Activated naive CD4-positive, alpha-beta T cell treated with Interleukin-2 at 50 U/mL for 16 hours (primary cell): ENCODE measurements around the gene SULT1A3.
"Not testable (repeated sequence)": the region's sequence is repeated elsewhere in the genome, so short reads cannot be mapped to it uniquely, and the experiment has no call there.

Experiments
- DNase-seq: peaks from one replicate; pipeline ENCODE4 v3.0.0-alpha.2; 2020

SULT1A3 gene

DNA sequence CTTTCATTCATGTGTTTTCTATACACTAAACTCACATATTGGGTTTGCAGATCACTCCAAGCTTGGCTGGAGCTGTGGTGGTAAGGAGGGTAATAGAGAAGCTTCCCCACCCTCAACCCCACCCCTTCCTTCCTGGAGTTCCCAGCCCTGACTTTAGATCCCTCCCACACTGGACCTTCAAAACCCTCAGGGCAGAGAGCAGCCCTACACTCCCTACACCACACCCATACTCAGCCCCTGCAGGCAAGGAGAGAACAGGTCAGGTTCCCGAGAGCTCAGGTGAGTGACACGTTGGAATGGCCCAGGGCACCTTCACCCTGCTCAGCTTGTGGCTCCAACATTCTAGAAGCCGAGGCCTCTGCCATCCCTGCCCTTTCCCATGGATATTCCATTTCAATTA is at the start of gene SULT1A3:
Gene SULT1A3, plus strand, starts transcription at position 207 of the 400 bp plus-strand sequence. CDS start 1,474 bp downstream, outside the sequence.
- DNase-seq, result not testable (repeated sequence)

DNA sequence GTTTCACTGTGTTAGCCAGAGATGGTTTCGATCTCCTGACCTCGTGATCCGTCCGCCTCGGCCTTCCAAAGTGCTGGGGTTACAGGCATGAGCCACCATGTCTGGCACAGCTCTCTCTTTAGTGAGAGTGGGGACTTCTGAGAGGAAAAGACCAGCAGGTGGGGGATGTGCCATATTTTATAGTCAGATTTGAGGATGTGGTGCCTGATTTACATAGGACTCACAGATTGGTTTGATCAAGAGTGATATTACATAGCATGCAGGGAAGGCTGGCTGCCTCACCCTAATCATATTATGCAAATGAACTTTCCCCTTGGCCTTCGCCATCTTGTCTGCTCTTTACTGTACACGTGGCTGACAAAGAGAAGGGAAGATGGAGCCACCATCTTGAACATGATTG is 48.0 kb upstream of the SULT1A3 start:
- no peak for DNase-seq

DNA sequence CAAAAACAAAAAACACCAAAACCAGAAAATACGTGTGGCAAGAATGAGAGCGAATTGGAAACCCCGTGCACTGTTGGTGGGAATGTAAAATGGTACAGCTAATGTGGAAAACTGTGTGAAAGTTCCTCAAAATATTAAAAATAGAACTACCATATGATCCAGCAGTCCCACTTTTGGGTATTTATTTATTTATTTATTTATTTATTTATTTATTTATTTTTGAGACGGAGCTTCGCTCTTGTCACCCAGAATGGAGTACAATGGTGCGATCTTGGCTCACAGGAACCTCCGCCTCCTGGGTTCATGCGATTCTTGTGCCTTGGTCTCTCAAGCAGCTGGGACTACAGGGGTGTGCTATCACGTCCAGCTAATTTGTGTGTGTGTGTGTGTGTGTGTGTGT is 46.5 kb upstream of the SULT1A3 start:
- DNase-seq, result no peak

DNA sequence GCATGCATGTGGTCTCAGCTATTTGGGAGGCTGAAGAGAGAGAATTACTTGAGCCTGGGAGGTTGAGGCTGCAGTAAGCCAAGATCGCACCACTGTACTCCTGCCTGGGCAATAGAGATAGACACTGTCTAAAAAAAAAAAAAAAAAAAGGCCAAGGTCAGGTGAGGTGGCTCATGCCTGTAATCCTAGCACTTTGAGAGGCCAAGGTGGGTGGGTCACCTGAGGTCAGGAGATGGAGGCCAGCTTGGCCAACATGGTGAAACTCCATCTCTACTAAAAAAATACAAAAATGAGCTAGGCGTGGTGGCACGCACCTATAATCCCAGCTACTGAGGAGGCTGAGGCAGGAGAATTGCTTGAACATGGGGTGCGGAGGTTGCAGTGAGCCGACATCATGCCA is 43.9 kb upstream of the SULT1A3 start:
- no peak for DNase-seq

DNA sequence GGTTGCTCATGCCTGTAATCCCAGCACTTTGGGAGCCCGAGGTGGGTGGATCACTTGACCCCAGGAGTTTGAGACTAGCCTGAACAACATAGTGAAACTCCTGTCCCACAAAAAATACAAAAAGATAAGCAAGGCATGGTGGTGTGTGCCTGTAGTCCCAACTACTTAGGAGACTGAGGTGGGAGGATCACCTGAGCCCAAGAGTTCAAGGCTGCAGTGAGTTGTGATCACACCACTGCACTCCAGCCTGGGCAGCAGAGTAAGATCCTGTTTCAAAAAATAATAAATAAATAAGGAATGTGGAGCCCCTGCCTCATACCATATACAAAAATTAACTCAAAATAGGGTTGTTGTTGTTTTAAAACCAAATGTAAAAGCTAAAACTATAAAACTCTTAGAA is 41.8 kb upstream of the SULT1A3 start:
- DNase-seq, result no peak

DNA sequence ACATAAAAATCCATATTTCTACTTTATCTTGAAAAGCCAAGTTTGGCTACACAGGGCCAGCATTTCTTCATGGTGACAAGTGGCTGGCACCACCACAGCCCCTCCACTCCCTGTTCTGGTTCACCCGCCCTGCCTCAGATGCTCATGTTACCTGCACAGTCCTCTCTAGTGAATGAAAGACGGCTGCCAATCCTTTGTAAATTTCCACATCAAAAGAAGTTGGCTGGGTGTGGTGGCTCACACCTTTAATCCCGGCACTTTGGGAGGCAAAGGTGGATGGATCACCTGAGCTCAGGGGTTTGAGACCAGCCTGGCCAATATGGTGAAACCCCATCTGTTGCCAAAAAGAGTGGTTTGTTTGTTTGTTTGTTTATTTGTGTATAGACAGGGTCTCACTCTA is 35.5 kb upstream of the SULT1A3 start:
- no peak for DNase-seq

DNA sequence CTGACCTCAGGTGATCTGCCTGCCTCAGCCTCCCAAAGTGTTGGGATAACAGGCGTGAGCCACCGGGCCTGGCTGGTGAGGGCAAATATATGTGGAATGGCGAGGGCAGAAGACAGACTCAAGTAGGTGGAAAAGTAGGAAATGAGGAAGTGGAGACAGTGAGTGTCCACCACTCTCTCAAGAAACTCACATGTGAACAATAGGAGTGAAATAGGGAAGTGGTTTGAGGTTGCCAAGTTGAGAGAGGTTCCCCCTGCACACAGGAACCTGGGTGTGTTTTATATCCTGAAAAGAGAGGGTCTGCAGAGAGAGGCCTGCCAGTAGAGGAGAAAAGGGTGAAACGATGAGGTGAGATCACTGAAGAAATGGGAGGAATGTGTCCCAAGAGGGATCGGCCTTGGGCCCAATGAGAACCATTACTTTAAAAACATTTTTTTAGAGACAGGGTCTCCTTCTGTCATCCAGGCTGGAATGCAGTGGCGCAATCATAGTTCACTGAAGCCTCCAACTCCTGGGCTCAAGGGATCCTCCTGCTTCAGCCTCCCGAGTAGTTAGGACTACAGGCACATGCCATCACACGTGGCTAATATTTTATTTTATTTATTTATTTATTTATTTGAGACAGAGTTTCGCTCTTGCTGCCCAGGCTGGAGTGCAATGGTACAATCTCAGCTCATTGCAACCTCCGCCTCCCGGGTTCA is 32.7 kb upstream of the SULT1A3 start:
- DNase-seq, result no peak

DNA sequence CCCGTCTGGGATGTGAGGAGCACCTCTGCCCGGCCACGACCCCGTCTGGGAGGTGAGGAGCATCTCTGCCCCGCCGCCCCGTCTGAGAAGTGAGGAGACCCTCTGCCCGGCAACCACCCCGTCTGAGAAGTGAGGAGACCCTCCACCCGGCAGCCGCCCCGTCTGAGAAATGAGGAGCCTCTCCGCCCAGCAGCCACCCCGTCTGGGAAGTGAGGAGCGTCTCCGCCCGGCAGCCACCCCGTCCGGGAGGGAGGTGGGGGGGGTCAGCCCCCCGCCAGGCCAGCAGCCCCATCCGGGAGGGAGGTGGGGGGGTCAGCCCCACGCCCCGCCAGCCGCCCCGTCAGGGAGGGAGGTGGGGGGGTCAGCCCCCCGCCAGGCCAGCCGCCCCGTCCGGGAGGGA is 30.3 kb upstream of the SULT1A3 start:
- DNase-seq, result not testable (repeated sequence)

DNA sequence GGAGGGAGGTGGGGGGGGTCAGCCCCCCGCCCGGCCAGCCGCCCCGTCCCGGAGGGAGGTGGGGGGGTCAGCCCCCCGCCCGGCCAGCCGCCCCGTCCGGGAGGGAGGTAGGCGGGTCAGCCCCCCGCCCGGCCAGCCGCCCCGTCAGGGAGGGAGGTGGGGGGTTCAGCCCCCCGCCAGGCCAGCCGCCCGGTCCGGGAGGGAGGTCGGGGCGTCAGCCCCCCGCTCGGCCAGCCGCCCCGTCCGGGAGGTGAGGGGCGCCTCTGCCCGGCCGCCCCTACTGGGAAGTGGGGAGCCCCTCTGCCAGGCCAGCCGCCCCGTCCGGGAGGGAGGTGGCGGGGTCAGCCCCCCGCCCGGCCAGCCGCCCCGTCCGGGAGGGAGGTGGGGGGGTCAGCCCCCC is 29.6 kb upstream of the SULT1A3 start:
- not testable (repeated sequence) for DNase-seq

DNA sequence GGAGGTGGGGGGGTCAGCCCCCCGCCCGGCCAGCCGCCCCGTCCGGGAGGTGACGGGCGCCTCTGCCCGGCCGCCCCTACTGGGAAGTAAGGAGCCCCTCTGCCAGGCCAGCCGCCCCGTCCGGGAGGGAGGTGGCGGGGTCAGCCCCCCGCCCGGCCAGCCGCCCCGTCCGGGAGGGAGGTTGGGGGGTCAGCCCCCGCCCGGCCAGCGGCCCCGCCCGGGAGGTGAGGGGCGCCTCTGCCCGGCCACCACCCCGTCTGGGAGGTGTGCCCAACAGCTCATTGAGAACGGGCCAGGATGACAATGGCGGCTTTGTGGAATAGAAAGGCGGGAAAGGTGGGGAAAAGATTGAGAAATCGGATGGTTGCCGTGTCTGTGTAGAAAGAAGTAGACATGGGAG is 28.9 kb upstream of the SULT1A3 start:
- not testable (repeated sequence) for DNase-seq

DNA sequence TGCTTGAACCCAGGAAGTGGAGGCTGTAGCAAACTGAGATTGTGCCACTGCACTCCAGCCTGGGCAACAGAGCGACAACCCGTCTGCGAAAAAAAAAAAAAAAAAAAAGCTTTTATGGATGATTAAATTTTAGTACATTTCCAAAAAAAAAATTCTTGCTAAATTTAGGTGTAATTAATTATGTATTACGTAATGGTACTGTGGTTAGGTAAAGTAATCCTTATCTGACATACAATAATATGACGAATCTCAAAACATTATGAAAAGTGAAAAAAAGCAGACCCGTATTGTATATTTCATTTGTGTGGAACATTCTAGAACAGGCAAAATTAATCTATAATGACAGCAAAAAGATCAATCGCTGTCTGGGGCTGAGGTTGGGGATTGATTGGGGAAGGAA is 26.0 kb upstream of the SULT1A3 start:
- DNase-seq, result no peak

DNA sequence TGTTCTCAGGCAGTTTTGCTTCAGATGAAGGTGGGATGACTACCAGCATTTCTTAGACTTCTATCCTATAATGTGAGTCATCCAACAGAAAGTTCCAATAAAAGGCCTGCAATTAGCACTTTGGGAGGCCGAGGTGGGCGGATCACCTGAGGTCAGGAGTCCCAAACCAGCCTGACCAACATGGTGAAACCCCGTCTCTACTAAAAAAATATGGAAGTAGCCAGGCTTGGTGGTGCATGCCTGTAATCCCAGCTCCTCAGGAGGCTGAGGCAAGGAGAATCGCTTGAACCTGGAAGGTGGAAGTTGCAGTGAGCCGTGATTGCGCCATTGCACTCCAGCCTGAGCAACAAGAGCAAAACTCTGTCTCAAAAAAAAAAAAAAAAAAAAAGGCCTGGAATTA is 22.2 kb upstream of the SULT1A3 start:
- DNase-seq, result not testable (repeated sequence)

DNA sequence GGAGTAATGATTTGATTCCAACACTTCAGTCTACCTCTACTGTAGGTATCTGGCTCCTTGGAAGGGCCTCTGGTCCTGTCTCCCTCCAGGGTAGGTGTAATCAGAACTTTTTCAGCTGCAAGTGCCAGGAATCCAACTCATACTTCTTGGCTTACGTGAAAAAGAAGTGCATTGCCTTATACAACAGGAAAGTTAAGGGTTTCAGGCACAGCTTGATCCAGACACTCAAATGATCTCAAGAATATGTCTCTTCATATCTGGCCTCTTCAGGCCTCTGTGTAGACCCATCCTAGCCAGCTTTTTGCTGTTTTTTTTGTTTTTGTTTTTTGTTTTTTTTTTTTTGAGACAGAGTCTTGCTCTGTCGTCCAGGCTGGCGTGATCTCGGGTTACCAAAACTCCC is 19.9 kb upstream of the SULT1A3 start:
- DNase-seq, result no peak

DNA sequence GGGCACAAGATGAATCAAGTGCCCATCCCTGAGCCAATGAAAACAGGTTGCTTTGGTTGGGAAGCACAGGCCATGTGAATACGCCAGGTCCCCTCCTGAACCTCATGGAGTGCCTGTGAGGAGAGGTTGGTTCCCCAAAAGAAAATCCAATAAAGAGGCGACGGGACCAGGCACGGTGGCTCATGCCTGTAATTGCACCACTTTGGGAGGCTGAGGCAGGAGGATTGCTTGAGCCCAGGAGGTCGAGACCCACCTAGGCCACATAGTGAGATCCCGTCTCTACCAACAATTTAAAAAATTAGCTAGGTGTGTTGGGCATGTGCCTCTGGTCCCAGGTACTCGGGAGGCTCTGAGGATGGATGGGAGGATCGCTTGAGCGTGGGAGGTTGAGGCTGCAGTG is 19.1 kb upstream of the SULT1A3 start:
- DNase-seq, result no peak

DNA sequence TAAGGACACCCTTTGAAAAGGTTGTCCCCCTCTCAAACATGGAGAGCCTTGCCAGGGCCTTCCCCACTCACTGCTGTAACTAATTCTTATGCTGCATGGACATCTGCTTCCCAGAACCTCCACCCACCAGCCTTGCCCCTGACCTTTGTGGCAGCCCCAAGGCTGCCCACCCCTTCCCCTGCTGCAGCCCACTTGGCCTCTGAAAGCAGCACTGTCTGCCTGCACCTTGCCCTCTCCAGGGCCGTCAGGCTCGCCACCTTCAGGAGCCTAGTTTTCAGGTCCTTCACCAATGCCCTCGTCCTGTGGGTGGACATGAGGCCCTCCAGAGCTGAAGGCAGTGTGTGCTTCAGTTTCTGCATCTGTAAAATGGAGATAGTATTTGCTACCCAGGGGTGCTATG is 18.3 kb upstream of the SULT1A3 start:
- no peak for DNase-seq

DNA sequence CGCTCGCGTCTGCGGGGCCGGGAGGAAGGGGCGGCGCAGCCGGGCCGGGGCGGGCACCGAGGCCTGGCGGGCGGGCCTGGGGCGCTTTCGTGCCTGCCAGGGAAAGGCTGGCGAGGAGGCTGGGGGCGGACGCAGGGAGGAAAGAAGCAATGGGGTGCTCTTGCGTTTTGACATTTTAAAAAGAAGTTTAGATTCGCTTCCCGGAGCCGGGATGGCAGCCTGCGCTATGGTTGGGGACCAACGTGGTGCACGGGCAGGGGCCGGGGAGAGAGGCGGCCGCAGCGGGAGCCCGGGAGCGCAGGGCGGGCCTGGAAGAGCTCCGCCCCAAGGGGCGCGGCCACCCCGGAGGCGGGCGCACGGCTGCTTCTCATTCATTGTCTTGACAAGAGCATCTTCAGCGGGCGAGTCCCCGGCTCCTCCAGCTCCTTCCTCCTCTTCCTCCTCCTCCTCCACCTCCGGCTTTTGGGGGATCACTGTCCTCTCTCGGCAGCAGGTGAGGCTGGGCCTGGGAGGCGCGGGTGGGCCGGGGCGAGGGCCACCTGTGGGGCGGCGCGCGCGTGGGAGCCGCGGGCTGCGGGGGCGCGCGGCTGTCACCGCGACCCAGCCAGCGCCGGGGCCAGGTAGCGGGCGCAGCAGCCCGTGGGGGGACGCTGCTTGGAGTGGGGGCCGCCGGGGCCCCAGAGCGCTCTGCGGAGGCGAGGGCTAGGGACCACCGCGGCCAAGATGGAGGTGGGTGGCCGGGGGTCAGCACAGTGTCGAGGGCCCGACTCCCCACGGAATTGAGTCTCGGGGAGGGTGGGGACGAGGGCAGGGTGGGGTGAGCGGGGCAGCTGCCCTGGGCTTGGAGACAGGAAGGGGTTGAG is 15.6 kb upstream of the SULT1A3 start, which contains the start of gene CORO1A:
Gene CORO1A, plus strand, starts transcription at position 370 of the 863 bp plus-strand sequence. CDS start 1,608 bp downstream, outside the sequence.
- DNase-seq, result peak; percentile 86

DNA sequence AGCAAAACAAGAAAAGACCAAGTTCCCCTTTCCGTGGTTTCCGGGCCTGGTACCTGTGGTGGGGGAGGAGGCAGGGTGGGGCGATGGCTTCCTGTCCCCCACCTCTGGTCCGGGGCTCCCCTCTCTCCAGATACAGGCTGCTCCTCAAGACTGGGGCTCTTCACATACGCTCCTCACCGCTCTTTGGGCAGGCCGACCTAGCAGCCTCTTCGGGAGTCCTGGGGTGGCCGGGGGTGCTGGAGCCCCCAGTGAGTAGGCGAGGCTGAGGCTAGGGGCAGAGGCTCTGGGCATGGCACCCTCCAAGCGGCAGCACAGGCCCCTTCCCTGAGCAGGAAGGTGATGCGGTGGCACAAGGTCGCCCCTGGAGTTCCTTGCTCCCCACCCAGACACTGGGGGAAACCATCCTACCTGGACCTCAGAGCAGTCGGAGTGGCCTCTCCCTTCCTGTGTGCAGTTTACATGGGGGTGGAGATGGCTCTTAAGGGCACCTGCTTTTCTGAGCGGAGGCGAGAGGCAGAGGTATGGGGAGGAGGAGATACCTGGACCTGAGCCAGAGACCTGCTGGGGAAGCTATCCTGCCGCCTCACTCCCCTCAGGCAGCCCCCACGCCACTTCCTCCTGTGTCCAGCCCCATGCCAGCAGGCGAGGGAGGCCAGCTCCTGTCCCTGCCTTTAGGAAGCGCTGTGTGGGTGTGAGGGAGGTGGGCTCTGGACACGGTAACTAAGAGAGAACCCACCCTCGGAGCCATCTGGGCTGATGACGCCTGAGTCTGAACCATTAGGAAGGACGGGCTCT is 14.8 kb upstream of the SULT1A3 start:
- DNase-seq, result peak; percentile 72

DNA sequence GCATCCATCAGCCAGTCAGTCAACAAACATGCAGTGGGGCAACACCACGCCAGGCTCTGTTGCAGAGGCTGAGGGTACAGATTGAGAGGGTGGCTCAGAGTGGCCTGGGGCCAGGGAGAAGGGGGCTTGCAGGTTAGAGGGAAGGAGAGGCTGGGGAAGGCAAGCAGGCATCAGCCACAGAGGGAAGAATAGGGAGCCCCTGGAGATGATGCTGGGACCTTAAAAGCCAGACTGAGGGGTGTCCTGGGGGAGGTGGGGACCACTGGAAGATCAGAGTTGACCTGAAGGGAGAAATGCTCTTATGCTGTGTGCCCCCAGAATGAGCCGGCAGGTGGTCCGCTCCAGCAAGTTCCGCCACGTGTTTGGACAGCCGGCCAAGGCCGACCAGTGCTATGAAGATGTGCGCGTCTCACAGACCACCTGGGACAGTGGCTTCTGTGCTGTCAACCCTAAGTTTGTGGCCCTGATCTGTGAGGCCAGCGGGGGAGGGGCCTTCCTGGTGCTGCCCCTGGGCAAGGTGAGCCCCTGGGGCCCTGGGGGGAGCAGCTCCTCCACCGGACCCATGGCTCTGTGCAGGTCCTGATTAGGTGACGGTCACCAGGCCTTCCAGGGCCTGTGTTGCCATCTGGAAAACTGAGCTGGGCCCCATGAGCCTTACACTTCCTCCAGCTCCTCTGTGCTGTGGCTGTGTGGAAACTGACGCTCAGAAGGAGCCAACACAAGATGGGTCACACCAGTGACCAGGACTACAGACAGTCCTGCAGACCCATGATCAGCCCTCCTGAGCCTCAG is 14.0 kb upstream of the SULT1A3 start:
- no peak for DNase-seq

DNA sequence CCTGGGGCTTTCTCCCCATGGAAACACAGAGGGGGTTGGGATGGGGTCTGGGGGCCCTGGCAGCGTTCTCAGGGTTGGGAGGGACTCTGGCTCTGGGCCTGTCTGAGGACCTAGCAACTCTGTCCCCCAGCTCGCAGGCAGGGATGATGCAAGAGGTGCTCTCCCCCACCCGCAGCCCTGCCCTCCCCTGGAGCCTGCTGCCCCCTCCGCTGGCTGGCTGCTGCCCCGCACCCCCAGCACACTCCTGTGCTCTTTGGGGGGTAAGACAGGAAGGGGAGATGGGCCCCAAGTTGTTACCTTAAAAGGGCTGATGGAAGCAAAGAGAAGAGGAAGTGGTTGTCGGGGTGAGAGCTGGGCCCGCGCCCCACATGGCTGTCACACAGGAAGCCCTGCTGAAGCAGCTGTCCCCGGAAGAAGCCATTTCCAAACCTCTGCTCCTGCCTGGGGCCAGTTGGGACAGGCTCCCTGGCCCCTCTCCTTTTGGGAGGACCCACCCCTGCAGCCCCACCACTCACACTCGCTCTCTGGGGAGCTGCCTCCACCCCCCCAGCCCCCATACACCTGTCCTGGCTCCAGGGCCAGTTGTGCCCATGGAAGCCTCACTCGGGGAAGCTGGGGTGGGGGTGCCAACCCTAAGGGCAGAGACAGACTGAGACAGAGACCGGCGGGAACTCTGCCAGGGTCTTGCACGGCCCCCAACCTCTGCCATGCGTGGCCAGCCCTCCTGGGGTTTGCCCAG is 13.2 kb upstream of the SULT1A3 start:
- DNase-seq, result peak; percentile 79

DNA sequence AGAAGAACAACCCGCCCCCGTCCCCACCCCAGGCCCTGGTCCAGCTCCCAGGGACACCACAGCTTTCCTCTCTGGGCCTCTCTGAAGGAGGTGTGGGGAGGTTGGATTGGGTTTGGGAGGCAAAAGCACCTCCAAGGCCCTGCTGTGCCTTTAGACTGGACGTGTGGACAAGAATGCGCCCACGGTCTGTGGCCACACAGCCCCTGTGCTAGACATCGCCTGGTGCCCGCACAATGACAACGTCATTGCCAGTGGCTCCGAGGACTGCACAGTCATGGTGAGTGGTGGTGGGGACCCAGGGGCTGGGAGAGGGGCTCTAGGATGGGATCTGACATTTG is 12.6 kb upstream of the SULT1A3 start:
- DNase-seq, result no peak

DNA sequence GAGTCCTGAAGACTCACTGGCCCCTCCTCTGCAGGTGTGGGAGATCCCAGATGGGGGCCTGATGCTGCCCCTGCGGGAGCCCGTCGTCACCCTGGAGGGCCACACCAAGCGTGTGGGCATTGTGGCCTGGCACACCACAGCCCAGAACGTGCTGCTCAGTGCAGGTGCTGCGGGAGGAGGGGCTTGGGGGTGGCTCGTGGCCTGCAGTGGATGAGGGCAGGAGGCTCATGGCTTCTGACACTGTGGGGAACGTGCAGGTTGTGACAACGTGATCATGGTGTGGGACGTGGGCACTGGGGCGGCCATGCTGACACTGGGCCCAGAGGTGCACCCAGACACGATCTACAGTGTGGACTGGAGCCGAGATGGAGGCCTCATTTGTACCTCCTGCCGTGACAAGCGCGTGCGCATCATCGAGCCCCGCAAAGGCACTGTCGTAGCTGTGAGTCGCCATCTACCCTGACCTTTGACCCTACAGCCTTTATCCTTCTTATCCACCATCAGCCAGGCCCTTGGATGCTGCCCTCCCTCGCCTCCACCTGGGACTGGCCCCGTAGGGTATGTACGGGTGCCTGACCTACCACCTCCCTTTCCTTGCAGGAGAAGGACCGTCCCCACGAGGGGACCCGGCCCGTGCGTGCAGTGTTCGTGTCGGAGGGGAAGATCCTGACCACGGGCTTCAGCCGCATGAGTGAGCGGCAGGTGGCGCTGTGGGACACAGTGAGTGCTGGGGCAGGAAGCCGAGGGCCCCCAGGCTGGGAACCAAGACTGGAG is 12.1 kb upstream of the SULT1A3 start:
- peak; percentile 90 for DNase-seq
